SK-N-MC (cell line): ENCODE data around the gene PSMA6.

Source experiments
- EZH2 ChIP-seq: fragments of 200-600 bp; sonication (generic); IDR thresholded peaks from one replicate; pipeline ENCODE4 v1.6.1; 2017; ENCODE audit warnings: antibody characterized with exemption
- POLR2AphosphoS5 ChIP-seq: IDR thresholded peaks from 2 replicates; pipeline ENCODE4 v1.6.1; 2012; ENCODE audit warnings: mild to moderate bottlenecking, low read depth, low read length, borderline replicate concordance

DNA sequence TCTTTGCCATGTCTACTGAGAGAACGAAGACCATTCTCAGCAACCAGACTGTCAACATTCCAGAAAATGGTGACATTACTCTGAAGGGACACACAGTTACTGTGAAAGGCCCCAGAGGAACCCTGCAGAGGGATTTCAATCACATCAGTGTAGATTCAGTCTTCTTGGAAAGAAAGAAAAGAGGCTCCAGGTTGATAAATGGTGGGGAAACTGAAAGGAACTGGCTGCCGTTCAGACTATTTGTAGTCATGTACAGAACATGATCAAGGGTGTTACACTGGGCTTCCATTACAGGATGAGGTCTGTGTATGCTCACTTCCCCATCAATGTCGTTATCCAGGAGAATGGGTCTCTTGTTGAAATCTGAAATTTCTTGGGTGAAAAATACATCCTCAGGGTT, 29.7 kb upstream of the PSMA6 start:
- no peak for TF ChIP-seq POLR2AphosphoS5
- TF ChIP-seq EZH2, result no peak
